HG03045 (cell line): ENCODE data around the gene GBGT1.

Experiments
- ATAC-seq: cut with Tn5 transposase; IDR thresholded peaks from one replicate; pipeline ENCODE4 v1.9.1; 2021; ENCODE audit warnings: mild to moderate bottlenecking, moderate library complexity; ENCODE audit not compliant: unreplicated experiment

GBGT1 gene

DNA sequence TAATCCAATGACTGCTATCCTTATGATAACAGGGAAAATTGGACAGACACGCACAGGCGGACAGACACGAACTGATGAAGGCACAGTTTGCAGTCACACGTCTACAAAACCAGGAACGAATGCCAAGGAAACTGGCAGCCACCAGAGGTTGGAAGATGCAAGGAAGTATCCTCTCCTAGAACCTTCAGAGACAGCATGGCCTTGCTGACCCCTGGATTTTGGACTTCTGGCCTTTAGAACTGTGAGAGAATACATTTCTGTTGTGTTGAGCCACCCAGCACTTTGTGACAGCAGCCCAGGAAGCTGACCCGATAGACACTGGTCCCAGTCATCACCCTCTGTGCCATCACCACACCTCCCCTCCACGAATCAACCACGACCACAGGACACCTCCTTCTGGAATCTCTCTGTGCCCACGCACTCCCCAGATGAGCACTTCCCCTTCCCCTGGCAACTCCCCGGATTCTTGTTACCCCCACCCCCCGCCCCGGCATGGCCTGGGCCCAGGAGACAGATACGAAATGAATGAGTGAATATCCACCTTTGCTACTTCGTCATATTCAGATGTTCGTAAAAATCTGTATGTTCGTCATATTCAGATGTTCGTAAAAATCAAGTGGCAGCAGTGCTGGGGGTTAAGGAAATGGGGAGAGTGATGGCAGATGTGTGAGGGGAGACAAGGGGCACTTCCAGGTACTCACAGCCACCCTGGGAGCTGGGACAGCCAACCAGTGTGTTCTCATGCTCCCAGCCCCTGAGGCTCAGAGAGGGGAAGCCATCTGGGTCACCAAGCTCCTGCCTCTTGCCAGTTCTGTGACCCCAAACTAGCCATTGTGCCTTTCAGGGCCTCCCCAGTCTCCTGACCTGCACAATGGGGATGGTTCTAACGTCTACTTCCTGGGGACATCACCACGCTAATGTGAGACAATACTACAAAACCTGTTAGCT is 18.5 kb downstream of the GBGT1 start:
- ATAC-seq = no peak

DNA sequence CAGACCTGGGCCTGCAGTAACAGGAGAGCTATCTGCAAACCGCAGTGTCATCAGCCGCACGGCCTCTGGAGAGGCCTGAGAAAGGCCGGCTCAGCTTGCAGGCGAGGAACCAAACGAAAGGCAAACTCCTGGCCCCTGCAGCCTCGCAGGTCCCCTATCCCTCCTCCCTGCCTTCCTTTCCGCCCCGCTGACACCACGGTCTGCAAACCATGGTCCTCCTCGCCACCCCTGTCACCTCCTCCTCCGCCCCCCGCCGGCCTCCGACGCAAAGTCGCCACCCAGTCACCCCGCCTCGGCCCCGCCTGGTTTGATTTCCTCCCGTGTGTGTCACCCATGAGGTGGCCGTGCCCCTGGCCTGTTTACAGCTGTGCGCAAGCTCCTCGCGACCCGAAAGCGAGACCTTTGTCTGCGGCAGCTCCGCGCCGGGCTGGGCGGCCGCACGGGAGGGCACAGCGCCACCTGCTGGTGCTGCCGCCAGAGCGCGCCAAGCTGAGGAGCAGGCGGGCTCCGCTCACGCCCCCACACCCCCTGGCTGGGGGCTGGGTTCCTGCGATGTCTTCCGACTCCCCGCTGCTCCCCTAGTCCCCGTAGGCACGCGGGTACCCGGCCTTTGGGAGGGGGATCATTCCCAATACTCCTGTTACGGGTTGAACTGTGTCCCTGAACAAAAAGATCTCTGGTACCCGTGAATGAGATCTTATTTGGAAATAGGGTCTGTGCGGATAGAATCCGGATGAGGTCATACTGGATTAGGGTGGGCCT is 19.4 kb downstream of the GBGT1 start:
- ATAC-seq = no peak

DNA sequence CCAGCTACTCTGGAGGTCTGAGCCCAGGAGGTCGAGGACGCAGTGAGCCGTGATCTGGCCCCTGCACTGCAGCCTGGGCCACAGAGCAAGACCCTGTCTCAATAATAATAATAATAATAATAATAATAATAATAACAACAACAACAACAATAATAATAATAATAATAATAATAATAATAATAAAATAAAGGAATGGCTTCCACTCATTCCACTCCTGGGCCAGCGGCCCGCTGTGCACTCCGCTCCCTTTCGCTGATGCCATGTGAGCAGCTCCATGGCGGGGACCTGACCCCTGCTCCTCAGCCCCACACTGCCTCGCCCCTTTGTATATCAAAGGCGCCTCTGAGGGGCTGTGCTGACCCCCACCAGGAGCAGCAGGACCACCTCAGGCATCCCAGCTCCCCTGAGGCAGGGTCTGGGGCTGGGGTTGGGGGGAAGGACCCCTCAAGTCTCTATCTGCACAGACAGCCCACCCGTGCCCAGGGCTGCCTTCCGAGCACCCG is 20.0 kb downstream of the GBGT1 start:
- no peak for ATAC-seq

DNA sequence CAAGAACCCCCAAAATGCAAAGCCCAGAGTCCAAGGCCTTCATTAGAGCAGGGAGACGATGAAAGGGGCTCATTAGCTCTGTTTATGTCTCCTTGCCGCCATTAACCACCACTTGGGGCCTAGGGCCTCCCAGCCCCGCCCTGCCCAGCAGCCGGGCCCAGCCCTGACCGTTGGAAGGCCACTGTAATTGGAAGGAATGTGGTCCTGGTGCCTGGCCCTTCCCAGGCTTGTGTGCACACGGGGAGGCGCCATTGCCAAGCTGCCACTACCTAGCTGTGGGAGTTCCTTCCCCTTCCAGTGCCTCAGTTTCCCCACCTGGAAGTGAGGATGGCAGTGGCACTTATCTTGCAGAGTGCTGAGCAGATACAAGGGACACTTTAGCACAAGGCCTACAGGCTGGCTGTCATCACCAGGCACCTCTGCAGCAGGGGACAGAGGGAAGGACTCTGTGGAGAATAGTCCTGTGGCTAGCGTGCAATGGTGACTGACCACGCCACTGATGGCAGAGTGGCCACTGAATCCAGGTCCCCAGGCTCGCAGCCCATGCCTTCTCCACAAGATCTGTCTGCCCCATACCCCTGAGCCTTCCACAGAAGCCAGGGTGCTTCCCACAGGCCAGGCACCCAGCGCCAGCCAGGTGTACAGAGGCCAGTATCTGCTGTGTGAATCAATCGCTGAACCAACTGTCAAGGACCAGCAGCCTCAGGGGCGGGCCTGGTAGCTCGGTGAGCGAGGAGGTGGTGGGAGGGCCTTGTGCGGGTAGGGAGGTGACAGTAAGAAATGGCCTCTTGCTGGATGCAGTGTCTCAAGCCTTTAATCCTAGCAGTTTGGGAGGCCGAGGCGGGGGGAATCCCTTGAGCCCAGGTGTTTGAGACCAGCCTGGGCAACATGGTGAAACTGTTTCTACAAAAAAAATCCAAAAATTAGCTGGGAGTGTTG is 20.8 kb downstream of the GBGT1 start:
- no peak for ATAC-seq

DNA sequence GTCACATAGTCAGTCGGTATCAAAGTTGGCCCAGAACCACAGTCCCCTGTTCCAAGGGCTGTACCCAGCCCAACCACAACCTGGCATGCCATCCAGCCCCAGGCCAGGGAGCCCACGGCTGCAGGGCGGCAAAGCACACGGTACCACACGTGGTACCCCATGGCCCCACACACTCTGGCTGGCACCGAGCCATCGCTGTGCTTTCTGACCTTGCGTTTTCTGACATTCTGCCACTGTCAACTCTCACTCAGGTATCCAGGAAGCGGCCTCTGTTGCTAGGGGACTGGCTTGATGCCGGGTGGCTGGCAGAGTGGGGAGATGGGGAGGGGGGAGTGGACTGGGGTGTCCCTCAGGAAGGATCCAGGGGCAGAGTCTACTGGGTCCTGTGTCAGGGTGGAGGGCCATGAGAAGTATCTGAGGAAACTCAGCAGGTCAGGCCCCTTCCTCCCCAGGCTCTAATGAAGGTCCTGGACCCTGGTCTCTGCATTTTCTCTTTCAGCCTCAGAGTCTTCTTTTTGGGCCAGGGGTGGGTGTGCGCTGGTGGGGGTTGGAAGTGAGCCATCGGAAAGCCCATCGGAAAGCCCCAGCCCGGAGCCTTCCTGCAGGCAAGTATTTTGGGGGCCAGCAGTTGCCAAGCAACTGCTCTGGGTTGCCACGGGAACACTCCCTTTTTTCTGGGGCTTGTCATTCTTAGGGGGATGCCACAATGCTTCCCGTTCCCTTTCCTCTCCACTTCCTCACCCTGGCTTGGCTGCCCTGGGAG is 21.7 kb downstream of the GBGT1 start:
- ATAC-seq = no peak

DNA sequence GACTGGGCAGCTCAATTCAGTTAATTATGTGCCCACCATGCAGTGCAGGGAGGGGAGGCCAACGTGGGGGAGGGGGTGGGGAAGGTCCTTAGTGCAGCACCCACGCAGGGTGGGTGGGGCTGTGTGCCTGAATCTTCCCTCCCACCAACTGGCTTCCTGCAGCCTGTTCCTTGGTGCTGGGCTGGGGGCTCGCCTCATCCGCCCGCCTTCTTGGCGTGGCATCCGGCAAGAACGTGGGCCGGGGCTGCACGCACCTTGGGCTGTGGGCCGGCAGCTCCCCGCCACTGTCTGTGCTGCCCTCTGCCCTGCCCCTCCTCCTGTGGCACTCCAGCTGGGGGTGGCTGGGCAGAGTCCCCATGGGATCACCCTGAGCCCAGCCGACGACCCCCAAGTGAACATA is 23.1 kb downstream of the GBGT1 start:
- ATAC-seq = no peak

DNA sequence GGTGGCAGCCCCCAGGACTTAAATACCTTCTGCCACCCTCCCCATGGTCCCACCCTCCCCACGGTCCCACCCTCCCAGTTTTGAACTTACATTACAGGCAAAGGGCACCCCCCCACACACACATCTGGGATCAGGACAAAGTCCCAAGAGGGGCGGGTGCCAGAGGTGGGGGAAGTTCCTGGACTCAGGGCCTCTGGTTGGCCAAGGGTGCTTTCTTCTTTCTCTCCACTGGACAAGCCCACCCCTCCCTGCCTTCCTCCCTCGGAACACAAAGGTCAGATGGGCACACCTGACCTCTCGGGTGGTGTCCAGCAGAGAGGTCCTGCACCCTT is 23.6 kb downstream of the GBGT1 start:
- no peak for ATAC-seq

DNA sequence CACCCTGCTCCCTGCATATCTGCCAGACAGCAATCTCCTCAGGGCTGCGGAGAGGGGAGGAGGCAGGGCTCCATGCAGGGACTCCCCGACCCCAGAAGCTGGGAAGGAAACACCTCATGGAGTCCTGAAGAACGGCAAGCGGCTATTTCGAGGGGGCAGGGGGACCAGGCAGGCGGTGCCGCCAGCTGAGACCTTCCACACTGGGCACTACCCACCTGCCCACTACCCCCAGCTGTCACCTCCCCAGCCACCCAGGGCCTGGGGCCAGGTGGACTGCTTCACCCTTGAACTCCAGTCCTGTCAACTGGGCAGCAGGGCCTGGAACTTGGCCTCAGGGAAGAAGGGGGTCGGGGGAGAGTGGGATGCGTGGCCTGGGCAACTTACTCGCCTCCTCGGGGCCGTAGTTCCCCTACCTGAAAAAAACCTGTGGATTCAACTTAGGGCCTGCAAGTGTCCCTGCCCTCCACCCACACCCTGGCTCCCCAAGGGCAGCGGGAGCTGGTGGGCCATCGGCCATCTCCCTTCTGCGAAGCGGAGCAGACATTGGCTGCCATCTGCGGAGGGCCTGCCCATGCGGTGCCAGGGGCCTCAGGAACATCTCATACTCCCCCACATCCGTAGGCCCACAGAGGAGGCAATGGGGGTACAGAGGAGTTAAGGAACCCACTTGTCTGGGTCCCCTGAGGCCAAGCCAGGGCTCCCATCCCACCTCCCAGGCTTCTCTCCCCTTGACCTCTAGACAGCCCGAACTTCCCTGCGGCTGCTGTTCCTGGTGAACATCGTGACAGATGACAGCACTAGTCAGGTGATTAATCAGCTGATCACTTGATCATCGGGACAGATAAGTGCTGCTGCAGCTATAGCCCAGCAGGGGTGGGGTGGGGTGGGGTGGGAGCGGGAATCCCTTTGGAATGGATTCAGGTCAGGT is 24.2 kb downstream of the GBGT1 start:
- no peak for ATAC-seq

DNA sequence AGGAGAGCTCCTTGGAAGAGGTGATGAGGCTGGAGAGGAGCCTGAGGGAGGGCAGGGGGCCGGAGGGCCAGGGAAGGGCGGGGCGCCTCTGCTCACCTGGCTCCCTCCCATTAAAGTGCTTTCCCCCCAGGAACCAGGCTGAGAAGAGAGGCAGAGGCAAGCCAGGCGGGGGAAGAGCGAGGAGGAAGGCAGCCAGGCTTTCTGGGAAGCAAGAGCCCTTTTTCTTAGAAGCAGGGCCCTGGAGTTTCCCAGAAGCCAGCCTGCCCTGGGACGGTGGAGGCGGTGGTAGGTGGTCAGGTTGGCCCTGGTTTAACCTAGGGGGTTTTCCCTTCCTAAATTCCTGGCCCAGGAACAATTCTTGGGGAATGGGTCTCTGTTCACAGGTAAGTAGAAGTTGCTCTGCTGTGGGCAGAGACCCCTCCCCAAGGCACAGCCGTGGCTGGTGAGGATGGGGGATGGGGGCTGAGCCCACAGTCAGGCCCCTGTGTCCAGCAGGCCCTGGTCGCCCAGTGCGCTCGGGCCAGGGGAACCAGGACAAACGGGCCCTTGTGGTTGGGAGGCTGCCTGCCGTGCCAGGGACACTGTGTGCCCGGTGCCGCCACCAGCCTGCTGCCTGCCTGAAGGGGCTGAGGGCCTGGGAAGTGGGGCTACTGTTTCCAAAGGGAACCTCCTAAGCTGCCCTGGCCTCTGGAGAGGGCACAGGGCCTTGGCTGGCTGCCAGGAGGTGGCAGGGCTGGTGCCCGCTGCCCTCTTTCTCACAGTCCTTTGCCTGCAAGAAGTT is 26.1 kb downstream of the GBGT1 start:
- no peak for ATAC-seq

DNA sequence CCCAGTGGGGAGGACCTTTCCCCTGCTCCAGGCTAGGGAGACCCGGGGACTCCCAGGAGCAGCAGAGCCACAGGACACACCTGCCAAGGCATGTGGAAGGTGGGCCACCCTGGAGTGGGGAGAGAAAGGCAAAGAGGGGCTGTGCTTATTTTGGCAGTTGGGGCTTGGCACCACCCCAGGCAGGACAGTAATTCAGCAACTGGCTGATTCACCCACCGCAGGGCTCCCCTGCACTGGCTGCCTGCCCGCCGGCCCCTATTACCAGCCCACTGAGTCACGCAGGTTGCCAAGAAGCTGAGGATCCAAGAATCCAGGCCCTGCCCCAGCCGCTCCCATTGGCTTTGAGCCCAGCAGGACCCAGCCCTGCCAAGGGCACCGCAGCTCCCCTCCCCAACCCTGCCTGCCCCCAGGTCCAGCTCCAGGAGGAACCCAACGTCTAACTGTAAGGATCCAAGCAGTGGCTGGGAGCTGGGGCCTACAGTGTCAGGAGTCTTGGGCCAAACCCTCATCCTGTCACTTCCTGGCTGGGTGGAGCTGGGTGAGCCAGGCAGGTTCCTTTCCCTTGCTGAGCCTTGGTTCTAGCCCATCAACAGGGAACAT is 28.5 kb downstream of the GBGT1 start:
- ATAC-seq = no peak

DNA sequence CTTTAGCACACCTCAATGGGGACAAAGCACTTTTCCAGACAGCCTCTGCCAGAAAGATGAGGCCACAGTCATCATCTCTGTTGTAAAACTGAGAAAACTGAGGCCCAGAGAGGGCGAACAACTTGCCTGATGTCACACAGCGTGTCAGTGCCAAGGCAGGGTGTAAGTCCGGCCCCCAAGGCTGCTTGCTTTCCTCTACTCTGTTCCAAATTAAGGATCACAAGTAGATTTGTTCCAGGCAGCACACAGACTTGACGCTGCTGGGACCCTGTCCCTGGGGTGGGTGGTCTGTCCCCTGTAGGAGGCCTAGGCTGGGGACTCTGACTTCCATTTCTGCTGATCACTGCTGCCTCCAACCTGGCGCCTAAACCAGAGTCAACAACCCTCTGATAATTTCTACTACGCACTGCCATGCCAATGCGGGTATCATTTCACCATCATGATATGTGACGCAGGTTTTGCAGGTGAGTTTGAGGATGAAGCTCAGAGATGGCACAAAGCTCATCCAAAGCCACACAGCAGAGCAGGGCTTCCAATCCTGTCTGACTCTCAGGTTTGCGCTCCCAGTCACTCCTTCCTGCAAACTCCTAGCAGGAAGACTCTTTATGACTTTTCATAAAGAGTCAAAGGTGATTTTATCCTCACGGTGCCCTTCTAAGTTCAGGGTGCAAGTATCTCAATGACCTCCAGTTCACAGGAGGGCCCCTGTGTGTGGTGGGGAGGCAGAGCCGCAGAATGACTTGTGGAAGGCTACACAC is 29.1 kb downstream of the GBGT1 start:
- no peak for ATAC-seq

DNA sequence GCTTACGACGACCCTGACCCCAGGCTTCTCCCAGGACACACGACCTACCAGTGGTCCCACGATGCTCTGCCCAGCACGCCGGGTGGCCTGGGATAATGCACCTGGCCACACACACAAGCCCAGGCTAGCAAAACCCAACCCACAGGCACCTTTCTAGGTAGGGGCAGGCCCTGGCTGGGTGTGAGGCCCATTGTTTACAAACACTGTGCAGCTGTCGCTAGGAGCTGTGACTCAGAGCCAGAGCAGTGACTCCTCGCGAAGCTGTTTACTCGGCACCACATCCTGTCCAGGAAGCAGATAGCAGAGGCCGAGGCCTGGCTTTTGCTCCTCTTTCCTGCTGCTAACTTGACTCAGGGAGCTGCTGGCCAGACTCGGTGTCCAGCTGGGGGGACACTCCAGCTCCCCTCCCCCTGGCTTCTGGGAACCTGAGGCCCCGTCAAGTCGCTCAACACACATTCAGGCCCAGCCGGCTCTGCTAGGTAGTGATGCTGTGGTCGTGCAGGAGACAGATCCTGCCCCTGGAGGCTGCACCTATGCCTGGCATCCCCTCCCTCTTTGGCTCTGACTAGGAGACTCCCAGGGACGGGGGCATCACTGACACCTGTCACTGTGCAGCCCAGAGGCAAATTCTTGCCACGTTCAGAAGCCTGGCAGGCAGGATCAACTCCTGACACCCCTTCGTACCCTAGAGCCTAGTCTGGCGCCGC is 29.9 kb downstream of the GBGT1 start:
- ATAC-seq = peak; percentile 73

DNA sequence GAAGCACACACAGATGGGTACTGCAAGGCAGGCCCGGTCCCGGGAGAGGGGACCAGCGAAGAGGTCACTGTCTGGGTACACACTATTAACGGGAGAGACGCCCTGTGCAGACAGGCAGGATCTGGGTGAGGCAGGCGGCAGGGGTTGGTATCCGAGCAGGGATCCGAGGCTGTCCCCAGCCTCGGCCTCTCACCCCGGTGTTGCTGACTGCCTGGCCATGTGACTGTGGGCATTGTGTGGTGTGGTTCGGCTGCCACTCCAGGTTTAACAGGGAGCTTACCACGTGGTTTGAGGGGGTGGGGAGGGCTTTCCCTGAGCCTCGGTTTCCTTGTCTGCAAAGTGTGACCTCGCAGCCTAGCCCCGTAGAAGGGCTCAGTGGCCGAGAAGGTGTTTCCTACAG is 31.5 kb downstream of the GBGT1 start:
- ATAC-seq = no peak

DNA sequence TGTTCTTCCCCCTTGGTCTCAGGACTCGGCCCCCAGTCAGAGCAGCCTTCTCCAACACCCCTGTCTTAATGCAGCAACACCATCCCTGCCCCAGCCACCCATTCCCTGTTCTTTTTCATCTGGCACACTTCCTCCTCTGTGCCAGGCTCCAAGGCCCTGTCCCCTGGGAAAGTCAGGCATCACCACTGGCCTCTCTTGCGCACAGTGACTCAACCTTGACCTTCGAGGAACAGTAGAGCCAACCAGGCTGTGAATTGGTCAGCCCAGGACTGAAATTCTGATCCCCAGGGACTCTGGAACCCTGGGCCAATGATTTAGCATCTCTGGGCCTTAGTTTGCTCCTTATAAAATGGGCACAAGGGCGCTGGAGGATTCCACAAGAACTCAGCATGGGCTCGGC is 32.2 kb downstream of the GBGT1 start:
- no peak for ATAC-seq

DNA sequence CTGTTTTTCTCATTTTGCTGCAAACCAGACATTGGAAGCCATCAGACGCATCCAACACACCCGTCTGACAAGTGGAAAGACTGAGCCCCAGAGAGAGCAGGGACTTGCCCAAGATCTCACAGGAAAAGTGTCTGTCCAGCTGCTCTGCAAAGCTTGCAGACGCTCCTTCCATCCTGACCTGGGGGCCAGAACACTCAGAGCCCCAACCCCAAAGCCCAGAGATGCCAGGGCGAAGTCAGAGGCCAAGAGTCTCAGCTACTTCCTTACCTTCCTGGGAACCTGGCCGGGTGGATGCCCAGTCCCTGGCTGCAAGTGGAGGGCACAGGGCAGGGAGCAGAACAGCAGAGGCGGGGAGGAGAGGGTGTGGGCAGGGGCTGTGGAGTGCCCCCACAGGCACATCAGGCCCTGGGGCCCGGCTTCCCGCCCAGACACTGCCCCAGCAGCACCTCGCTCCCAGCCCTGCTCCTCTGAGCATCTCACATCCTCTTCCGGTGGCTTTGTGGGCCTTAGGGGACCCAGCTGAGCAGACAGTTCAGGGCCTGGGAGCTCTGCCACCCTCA is 32.9 kb downstream of the GBGT1 start:
- ATAC-seq = no peak
